Stomach smooth muscle (tissue), 2 donors: ENCODE measurements around the gene NFE2L2.
A peak's percentile ranks its signal among the peaks of the same experiment; 100 is the strongest.
"Not testable (repeated sequence)": the region's sequence is repeated elsewhere in the genome, so short reads cannot be mapped to it uniquely, and the experiment has no call there.

Experiments used
- H3K27ac ChIP-seq: one replicate; pipeline ENCODE4 v1.7.0; 2013; ENCODE audit warnings: mild to moderate bottlenecking, low read length, inconsistent platforms
- H3K27me3 ChIP-seq, 2 donors: one replicate each; pipeline ENCODE4 v1.7.0; 2013; ENCODE audit warnings: low read length in 2 of 2; ENCODE audit not compliant: insufficient read depth in 2 of 2, control insufficient read depth in 1 of 2
- H3K36me3 ChIP-seq, 2 donors: one replicate each; pipeline ENCODE4 v1.7.0; 2013; ENCODE audit warnings: low read length in 2 of 2; ENCODE audit not compliant: control insufficient read depth in 2 of 2, insufficient read depth in 2 of 2
- H3K4me1 ChIP-seq: one replicate; pipeline ENCODE4 v1.7.0; 2013; ENCODE audit warnings: low read length; ENCODE audit not compliant: control insufficient read depth, insufficient read depth
- H3K4me3 ChIP-seq, 2 donors: one replicate each; pipeline ENCODE4 v1.7.0; 2013; ENCODE audit warnings: low read length in 2 of 2
- H3K9ac ChIP-seq, 2 donors: one replicate each; pipeline ENCODE4 v1.7.0; 2013; ENCODE audit warnings: low read length in 2 of 2, mild to moderate bottlenecking in 1 of 2
- H3K9me3 ChIP-seq, 2 donors: one replicate each; pipeline ENCODE4 v1.7.0; 2013; ENCODE audit warnings: low read length in 2 of 2; ENCODE audit not compliant: control insufficient read depth in 2 of 2
- donor health status: healthy.
- donor health status: Pancreatic carcinoma.

Gene NFE2L2

DNA sequence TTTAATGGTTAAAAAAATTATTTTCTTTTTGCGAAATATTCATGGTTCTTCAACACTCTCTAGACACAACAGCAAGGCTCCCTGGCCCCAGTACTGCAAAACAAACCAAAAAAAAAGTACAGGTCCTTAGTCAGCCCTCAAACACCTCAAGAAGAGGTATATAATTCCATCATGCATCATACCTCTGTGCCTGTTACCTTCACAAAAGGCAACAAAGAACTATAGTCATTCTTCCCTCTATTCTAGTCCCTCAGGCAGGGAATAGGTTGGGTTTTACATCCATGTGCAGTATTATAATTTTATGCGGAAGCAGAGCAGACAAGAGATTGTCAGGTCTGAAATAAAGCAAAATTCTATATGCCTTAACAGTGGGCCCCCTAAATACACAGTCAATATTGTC is 8.5 kb downstream of the NFE2L2 start:
- Histone ChIP-seq H3K36me3 (no peaks in the 10 kb centered on the region), H3K27me3 (no peaks in the 10 kb centered on the region), H3K9me3 (no peaks in the 10 kb centered on the region), H3K27ac (no peak overlapping the region), H3K4me1 (peaks cover 48% of the 10 kb centered on the region), H3K4me3 (no peak overlapping the region), H3K9ac (no peak overlapping the region)

DNA sequence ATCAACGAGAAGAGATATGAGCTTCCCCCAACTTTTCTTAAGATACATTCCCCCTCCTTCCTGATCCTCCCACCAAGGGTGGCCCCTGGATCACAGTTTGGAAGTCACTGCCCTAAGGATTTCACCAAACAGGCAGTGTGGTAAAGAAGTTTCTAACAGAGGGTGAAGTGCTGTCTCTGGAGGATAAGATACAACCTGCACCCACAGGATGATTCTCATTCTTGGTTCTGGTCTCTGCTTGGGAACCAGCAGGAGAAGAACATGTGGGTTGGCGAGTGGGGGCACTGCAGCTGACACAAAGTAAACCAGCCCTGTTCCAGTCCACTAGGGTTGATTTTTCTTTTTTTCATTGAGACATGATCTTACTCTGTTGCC is 9.3 kb downstream of the NFE2L2 start:
- H3K27me3 ChIP-seq, result no peaks in the 10 kb centered on the region
- H3K9me3 ChIP-seq, result no peaks in the 10 kb centered on the region
- H3K4me1 ChIP-seq, result peaks cover 46% of the 10 kb centered on the region
- no peaks in the 10 kb centered on the region for H3K36me3 ChIP-seq
- H3K4me3 ChIP-seq, result peak overlapping the region in 1 of 2 donors; percentile 36
- H3K9ac ChIP-seq, result no peak overlapping the region
- H3K27ac ChIP-seq, result no peak overlapping the region

DNA sequence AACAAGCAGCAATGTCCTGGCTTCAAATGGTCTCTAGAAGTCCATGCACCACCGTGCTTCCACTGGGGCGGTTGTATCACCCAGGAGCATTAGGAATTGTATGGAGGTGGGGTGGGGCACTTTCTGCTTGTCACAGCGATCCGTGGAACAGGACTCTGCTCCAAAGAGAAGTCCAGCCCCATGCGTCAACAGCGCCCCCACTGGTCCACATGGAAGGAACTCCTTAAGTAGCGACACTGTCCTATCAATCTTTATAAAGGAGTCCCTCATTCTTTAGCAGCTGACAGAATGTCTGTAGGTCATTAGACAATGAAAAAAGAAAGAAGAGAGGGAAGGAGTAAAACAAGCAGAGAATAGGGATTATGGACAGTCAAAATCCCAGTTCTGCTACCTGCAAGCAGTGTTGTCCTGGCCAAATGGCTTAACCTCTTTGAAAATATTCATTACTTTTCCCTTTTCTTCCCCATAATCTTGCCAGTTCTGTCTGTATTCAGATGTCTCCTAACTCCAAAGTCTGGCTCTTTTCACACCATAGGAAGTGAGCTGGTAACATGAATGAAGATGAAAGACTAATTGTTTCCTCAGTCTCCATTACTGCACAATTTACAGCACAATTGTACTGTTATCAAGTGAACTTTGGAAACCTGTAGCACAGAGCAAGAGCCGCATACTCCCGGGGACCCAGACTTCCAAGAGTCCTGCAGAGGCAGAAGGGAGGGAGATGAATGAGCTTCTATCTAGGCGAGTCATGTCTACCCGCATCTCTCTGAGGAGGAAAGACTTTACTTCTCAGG is 9.9 kb downstream of the NFE2L2 start:
- Histone ChIP-seq H3K27ac (no peak overlapping the region), H3K4me3 (peak overlapping the region; percentile 23 to 36), H3K9ac (no peak overlapping the region)

DNA sequence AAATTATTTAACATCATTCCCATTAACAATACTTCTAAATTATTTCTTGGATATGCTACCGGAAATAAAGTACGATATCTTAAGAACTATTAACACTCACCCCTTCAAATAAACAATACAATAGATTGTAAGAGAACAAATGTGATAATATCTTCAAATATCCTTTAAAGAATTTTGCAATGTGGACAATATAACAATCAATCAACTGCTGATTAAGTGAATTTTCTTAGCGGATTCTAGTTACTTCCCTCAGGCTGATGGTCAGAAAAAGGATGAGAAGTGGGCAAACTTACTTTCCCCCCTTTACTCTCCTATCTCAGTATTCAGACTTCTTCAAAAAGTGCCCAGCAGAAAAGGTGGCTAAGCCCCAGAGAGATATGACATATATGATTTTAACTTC is 10.8 kb downstream of the NFE2L2 start:
- Histone ChIP-seq H3K27me3 (no peaks in the 10 kb centered on the region), H3K27ac (no peak overlapping the region), H3K9ac (no peak overlapping the region), H3K4me3 (no peak overlapping the region), H3K36me3 (no peaks in the 10 kb centered on the region), H3K4me1 (peaks cover 47% of the 10 kb centered on the region), H3K9me3 (no peaks in the 10 kb centered on the region)

More for the DNA sequence above, 9.9 kb downstream of the NFE2L2 start:
- no peaks in the 10 kb centered on the region for H3K9me3 ChIP-seq
- no peaks in the 10 kb centered on the region for H3K36me3 ChIP-seq
- H3K4me1 ChIP-seq, result peaks cover 45% of the 10 kb centered on the region
- H3K27me3 ChIP-seq, result no peaks in the 10 kb centered on the region

DNA sequence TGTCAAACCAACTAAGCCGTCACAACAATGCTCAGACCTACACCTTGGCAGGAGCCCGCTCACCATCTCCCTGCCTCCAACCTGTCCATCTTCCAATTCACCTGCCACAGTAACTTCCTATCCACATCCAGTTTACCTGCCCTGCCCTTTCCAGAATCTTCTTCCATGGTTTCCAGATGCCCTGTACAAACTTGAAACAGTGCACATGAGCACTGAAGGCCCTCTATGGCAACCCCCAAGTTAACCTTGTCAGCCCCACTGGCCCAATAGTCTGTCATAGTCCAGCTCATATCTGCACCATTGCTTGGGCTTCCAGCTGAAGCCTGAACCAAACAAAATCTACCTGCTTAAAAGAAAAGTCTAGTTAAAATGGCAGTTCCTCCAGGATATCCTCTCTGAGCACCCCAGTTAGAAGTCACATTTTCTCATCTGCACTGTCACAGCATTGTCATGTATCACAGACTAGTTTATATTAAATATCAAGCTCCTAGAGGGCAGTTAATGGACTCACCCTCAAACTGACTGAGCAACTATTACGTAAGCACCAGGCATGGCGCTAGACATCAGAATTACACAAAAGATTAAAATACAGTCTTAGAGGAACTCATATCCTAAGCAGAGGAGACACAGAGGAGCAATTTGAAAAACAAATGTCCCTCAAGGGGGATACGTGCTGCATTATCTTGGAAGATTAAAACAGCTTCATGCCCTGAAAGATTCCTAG is 11.6 kb downstream of the NFE2L2 start:
- Histone ChIP-seq H3K27me3 (no peaks in the 10 kb centered on the region), H3K4me3 (peak overlapping the region in 1 of 2 donors; percentile 35), H3K36me3 (no peaks in the 10 kb centered on the region), H3K9me3 (no peaks in the 10 kb centered on the region), H3K9ac (no peak overlapping the region), H3K4me1 (peaks cover 48% of the 10 kb centered on the region), H3K27ac (peak overlapping the region; percentile 31)

DNA sequence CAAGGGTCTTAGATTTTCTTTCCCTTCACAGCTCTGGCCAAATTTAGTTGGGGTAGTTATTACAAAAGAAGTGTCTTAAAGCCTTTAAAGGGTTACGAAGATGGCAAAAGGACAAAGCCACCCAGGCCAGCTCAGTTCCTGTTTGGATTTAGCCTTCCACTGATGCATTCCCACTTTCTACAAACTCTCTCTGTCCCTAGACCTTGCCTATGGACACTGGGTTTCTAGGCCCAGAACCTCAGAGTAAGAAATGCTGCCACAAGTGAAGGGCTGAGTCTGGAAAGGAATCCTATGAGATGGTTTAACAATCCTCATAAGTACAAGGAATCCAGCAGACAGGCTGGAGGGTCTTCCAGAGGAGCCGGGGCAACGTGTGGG is 13.4 kb downstream of the NFE2L2 start:
- no peak overlapping the region for H3K9ac ChIP-seq
- H3K27ac ChIP-seq, result no peak overlapping the region
- H3K4me3 ChIP-seq, result peak overlapping the region in 1 of 2 donors; percentile 35
- no peaks in the 10 kb centered on the region for H3K36me3 ChIP-seq
- no peaks in the 10 kb centered on the region for H3K9me3 ChIP-seq
- H3K27me3 ChIP-seq, result no peaks in the 10 kb centered on the region
- peaks cover 41% of the 10 kb centered on the region for H3K4me1 ChIP-seq

DNA sequence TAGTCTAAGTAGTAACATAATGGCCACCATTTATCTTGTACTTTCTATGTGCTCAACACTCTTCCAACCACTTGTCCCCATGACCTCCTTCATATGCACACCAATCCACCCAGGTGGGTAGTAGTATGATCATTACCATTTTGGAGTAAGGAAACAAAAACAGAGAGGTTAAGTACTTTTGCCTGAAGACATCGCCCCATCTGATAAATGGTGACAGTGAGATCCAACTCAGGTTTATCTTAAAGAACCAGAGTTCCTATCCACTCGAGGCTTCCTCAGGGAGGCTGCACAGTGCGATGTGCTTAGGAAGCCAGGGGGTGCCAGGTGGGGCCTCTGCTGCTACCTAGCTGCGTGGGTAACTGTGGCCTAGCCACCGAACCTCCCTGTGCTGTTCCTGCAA is 14.1 kb downstream of the NFE2L2 start:
- Histone ChIP-seq H3K9me3 (no peaks in the 10 kb centered on the region), H3K4me3 (no peak overlapping the region), H3K4me1 (peaks cover 44% of the 10 kb centered on the region), H3K27me3 (no peaks in the 10 kb centered on the region), H3K36me3 (no peaks in the 10 kb centered on the region), H3K9ac (no peak overlapping the region), H3K27ac (no peak overlapping the region)

DNA sequence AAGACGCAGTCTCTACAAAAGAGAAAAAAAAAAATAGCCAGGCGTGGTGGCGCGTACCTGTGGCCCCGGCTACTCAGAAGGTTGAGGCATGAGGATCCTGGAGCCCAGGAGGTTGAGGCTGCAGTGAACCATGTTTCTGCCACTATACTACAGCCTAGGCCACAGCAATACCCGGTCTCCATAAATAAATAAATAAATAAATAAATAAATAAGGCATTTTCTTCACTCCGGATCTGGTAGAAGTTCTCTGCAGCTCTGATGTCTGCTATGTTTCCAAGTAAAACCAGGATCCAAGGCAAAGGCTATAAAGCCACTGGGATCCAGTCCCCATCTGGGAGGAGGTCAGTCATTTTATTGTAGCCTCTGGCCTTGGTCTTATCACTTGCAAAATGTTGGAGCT is 15.5 kb downstream of the NFE2L2 start:
- H3K4me1 ChIP-seq, result peaks cover 39% of the 10 kb centered on the region
- no peaks in the 10 kb centered on the region for H3K36me3 ChIP-seq
- H3K27ac ChIP-seq, result no peak overlapping the region

DNA sequence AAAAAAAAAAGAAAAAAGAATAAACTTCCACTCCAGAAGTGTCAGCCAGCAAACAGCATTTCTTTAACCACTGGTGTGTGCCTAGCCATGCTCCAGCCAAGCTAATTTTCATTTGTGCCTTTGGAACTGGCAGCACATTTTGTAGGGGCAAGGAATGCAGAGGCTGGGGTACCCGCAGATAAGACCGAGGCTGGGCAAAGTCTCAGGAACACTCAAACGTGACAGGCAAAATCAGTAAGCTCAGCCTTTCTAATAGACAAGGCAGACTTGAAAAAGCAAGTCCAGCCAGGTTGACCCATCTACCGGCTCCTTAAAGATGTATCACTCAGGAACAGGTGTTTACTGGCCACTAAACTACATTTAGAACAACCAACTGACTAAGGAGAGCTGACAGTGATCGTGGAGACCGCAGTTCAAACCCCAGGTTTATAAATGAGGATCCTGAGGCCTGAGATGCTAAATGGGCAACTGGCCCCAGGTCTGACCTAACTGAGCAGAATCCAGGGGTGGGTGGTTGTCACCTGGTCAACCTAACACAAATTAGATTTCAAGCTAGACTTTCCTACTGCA is 16.7 kb downstream of the NFE2L2 start:
- Histone ChIP-seq H3K27me3 (no peaks in the 10 kb centered on the region), H3K4me3 (no peak overlapping the region), H3K4me1 (peaks cover 43% of the 10 kb centered on the region), H3K9ac (no peak overlapping the region), H3K27ac (no peak overlapping the region), H3K9me3 (no peaks in the 10 kb centered on the region), H3K36me3 (no peaks in the 10 kb centered on the region)

More for the DNA sequence above, 15.5 kb downstream of the NFE2L2 start:
- no peaks in the 10 kb centered on the region for H3K9me3 ChIP-seq
- no peak overlapping the region for H3K4me3 ChIP-seq
- no peaks in the 10 kb centered on the region for H3K27me3 ChIP-seq
- no peak overlapping the region for H3K9ac ChIP-seq

DNA sequence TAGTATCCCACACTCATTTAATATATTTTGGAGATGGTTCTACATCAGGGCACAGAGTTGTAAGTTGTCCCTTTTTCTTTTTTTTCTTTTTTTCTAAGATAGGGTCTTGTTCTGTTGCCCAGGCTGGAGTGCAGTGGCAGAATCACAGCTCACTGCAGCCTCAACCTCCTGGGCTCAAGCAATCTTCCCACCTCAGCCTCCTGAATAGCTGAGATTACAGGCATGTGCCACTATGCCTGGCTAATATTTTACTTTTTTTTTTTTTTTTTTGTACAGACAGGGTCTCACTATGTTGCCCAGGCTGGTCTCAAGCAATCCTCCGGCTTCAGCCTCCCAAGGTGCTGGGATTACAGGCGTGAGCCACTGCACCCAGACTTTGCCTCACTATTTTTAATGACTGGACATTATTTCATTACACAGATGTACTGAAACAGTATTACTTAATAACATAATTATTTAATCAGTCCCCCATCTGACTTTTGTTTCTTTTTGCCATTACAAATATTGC is 17.9 kb downstream of the NFE2L2 start:
- H3K4me3 ChIP-seq, H3K27ac ChIP-seq, H3K9ac ChIP-seq, H3K27me3 ChIP-seq, H3K36me3 ChIP-seq, H3K9me3 ChIP-seq: not testable (repeated sequence)
- H3K4me1 ChIP-seq, result peaks cover 38% of the 10 kb centered on the region
